HG02852 (cell line): ENCODE measurements around the gene LPP.
"Not testable (repeated sequence)": the region's sequence is repeated elsewhere in the genome, so short reads cannot be mapped to it uniquely, and the experiment has no call there.

Experiments
- ATAC-seq: cut with Tn5 transposase; IDR thresholded peaks from one replicate; pipeline ENCODE4 v1.9.1; 2021; ENCODE audit warnings: mild to moderate bottlenecking, moderate library complexity; ENCODE audit not compliant: unreplicated experiment

LPP gene

DNA sequence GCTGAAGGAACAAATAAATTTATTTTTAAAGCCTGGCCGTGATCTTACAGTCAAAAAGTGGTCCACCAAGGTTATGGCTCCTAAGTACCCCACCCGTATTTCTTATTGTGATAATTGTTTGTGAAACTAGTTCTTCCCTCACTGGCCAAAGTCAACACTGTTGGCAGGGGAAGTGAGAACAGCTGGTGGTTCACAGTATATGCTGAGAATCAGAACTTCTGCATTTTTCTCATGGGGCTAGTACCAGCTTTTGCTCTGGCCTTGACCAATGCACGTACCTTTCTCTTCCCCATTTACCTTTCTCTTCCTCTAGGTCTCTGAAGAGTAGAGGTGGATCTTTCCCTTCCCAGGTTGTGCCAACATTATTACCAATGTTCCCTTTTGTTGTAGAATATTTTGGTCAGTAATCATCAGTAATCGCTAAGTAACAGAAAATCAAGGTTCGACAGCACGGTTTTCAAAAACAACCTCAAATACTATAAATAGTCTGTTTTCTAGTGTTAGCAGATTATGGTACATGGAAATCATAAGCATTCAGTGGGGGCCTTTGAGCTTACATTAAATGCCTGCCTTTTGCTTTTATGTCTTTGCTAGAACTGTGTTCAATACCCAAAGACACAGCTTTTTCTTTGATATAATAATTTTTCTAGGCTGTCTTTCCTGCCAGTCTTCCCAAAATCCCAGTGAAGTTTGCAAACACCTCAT lies 268.0 kb downstream of the LPP start:
- ATAC-seq, result peak; percentile 99

DNA sequence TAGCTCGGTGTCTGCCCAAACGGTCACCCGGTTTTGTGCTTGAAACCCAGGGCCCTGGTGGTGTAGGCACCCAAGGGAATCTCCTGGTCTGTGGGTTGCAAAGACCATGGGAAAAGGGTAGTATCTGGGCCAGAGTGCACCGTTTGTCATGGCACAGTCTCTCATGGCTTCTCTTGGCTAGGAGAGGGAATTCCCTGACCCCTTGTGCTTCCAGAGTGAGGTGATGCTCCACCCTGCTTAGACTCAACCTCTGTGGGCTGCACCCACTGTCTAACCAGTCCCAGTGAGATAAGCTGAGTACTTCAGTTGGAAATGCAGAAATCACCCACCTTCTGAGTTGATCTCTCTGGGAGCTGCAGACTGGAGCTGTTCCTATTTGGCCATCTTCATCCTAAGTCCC lies 274.0 kb downstream of the LPP start:
- ATAC-seq, result not testable (repeated sequence)

DNA sequence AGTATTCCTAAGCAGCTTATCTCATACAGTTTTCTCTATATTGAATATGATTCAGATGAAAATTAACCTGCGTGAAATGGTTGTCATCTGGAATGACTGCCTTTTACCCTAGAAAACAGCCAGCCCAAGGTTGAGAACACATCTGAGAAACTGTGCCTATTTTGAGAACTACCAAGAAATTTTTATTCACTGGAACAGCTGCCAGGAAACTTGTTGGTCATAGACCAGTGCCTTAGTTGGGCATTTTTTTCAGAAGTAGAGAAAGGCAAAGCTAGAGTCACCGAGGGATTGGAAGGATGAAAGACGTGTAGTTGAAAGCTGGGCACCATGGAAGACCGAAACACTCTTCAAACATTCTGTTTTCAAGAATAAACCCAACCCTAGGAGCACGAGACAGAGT lies 277.1 kb downstream of the LPP start:
- ATAC-seq, result no peak

DNA sequence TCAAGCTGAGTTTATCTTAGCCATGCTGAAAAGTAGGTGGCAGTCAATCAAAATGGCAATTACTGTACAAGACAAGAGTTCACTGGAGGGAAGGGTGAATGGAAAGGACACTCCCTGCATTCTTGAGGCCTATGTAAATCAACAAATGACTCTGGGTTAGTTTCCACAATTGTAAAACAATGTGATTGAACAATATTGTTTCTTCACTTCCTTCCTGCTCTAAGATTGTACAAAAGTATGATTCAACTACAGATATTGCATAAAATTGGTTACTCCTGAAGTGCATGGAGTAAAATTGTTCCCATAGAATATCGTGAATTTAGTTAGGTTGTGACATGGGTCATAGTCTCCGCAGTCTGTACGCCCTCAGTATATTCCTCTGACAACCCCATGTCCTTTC lies 277.6 kb downstream of the LPP start:
- no peak for ATAC-seq

DNA sequence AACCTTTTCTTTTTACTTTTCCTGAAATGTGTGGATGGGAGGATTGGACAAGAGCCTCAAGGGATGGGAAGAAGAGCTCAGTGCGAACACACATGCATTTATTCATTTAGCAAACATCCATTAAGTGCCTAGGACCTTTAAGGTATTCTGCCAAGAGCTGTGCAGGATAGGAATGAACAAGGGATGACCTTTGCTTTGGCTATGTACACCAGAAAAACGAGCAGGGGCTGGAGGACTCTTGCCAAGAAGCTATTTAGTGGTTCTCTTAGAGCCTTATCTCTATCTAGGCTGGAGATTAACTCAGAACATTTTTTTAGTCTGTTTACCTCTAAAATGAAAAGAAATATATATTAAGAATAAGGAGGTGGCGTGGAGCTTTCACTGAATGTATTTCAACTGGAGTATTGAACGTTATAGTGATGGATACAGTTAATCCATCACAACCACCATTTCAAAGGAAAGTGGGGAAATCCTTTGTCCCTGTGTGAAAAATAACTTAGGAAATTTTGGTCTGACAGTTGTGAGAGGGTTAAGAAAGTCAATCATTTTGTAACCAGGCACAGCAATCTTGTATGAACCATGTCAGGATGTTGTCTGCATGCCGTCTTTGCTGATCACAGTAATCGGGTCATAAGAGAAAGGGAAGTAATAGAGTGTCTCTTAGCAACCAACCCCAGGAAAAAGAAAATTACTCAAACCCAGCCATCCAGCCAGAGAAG lies 279.0 kb downstream of the LPP start:
- ATAC-seq, result no peak

DNA sequence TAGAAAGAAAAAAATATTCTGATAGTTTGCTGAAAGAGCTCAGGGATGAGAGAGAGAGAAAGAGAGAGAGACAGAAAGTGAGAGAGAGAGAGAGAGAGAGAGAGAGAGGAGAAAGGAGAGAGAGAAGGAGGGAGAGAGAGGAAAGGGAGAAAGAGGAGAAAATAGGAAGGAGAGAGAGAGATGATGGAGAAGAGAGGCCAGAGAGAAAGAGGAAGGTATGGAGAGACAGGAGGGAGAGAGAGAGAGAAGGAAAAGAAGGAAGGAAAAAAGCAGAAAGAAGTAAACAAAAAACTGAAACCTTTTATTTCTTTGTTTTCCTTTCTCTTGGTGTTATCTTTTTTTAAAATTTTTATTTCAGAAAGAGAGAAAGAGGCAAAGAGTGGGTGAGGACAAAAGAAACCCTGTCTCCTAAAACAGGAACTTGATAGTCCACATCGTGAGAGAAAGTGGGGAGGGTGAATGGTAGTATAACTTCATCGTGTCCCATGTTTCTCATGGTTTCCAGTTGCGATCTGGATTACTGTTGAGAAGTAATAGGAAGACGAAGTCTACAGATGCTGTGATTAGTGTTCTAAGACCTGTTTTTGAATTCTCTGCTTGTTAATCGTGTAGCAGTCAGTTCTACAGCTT lies 279.7 kb downstream of the LPP start:
- ATAC-seq, result no peak

DNA sequence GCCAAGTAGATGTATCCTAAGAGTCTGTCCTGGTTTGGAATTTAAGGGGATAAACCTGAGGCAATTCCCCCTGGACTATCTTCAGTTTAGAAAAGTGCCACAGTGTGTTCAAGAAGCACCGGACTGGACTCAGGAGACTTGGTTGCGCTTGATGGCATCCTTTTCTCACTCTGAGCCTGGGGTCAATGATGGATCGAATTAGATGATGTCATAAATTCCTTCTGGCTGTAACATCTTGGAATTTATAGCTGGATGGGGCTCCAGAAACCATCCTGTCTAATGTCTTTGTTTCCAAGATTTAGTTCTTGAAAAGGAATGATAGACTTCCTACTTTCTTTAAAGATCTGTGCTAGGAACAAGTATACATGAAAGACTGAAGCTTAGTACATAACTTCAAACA lies 280.6 kb downstream of the LPP start:
- ATAC-seq, result no peak

DNA sequence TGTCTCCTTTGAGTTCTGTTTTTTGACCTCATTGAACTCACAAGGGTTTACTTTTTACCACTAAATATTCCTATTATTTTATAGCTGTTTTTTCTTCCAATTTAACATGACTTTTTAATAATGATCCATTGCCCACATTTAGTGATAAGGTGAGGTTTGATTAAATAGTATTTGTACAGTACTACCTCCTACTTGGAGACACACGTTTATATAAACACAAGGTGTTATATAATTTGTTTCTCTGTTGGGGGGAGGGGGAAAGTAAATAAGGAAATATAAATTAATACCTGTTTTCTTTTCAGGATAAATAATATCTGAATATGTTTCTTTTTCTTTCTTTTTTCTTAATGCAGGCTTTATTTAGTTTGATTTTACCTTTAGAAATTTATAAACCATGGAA lies 281.3 kb downstream of the LPP start:
- no peak for ATAC-seq

DNA sequence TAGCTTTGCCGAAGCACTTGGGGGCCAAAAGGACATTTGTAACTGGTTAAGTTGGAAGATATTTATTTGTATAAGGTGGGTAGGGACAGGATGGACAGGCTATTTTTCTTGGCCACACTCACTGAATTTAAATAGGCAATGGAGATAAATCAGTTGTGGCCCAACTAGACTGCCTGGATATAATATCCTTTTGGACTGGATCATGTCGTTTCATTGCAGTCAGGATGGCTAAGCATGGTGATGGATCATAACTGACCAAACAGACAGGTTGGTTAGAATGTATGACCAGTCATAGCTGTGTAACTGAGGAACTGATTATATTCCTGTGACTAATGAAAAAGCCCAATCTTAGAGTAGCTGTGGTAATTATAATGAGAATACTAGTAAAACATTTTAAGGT lies 284.0 kb downstream of the LPP start:
- ATAC-seq, result no peak

DNA sequence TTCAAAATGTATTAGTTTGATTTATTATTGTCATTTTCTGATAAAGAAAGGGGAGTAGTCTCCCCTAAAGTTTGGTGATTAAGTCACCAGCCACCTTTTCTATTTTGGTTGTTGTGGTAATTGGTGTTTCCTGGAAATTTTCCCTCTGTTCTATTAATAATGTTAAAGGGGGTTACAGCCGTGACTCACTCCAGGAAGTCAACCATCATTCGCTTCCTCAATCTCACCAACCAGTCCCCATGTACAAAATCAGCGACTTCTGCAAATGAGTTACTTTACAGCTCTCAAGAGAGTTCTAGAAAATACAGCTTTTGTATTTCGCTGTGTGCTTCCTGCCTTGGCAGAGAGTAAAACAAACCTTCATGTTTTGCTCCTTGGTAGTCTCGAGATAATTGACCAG lies 285.1 kb downstream of the LPP start:
- ATAC-seq, result peak; percentile 89

DNA sequence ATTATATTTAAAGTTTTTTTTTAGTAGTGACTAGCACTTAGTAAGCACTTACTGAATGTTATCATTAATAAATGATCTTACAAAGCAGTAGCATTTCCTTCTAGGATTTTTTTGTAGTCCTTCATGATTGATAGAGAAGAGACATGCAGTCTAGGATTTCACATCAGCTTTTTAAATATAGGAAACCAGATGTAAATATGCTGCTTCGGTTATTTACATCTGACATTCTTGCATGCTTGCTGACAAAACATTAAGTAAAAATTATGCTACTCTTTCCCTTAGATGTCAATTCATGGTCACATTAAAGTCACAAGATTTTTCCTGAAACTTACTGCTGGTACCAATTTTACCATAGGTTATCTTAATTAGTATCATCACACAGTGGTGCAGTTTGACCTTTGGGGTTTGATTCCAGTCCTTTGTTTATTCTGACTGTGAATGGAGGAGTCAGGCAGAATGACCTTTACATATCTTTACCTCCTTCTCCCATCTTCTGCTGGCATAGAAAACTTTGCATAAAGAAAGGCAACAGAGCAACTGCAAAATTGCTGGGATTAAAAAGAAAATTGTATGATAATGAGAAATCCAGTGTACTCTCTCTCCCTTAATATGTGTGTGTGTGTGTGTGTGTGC lies 286.5 kb downstream of the LPP start:
- ATAC-seq, result no peak

DNA sequence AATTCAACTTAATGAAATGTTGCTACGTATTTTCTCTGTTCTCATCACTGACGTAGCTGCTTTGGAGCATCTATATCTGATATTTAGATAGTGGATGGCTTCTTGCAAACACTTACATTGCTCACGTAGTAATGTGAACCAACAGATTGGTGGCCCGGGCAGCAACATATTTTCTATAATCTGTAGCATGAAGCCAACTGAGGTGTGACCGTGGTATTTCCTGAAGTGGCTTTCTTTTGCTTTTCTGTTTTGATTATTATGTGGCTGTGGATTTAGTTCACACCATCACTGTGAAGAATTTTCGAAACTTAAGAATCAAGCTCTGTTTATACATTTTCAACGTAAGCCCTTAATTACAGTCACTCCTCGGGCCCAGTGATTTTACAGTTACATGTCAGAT lies 288.5 kb downstream of the LPP start:
- no peak for ATAC-seq

DNA sequence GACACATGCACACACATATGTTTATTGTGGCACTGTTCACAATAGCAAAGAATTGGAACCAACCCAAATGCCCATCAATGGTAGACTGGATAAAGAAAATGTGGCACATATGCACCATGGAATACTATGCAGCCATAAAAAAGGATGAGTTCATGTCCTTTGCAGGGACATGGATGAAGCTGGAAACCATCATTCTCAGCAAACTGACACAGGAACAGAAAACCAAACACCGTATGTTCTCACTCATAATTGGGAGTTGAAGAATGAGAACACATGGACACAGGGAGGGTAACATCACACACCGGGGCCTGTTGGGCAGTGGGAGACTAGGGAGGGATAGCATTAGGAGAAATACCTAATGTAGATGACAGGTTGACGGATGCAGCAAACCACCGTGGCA lies 291.2 kb downstream of the LPP start:
- not testable (repeated sequence) for ATAC-seq

DNA sequence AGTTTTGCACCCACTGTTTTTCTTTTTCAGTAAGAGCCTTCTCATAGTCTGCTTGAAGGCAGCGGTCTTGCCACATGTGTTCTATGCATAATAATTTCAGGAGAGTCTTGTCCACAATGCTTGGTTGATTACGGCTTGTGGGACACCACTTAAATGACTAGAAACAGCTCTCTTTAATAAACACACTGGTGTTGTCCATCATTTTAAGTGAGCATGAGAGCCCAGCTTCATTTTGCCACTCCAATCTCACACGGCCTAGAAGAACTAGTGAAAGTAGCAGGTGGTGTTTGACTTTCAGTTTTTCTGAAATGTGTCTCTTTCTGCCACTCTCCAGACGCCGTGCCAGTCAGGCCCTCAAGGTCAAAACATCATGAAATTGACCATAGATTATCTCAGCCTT lies 292.1 kb downstream of the LPP start:
- ATAC-seq, result peak; percentile 49

DNA sequence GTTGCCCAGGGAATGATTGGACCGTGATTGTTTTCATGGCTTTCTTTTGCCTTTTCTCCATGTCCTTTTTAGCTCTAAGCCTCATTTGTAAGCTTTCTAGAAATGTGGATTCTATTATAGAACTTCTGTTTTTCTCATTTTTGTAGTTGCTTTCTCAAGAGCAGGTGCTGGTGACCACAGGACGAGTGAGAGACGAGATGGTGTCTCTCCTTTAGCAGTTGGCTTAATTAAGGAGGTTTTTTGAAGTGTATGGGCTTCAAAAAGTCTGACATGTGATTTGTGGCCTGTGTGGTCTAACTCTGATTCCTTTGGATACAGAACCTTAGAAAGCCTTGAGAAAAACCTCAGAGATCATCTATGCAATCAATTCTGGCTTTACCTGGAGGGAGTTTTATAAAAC lies 292.8 kb downstream of the LPP start:
- peak; percentile 79 for ATAC-seq

DNA sequence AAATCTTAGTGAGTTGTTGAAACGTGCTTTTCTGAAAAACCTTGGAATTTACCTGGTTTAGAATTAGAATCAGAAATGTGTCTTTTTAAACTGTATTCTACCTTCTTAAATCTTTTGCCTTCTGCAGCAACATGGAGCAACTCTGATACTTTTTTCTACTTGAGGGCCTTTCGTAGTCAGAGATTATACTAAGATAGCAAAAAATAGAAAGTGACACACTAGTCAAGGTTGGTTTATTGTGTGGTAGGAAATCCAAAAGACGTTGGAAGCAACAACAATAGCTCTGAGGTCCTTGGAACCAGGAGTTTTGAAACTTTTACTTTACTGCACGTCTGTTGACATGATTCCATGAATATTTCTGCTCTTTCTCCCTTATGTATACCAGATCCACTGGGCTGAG lies 294.9 kb downstream of the LPP start:
- no peak for ATAC-seq

DNA sequence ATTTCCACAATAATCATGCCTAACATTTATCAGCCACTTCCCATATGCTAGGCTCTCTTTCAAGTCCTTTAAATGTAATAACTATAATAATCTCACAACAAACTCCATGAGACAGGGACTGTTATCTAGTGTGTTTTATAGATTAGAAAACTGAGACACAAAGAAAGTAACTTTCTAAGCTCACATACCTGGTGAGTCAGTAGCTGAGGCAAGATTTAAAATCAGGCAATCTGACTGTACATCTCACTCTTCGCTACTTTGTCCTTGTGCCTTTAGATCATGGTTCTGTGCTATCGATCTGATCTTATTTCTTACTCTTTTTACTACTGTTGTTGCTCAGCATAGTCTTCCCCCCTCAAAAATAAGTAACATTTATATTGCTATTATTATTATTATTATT lies 295.5 kb downstream of the LPP start:
- no peak for ATAC-seq

DNA sequence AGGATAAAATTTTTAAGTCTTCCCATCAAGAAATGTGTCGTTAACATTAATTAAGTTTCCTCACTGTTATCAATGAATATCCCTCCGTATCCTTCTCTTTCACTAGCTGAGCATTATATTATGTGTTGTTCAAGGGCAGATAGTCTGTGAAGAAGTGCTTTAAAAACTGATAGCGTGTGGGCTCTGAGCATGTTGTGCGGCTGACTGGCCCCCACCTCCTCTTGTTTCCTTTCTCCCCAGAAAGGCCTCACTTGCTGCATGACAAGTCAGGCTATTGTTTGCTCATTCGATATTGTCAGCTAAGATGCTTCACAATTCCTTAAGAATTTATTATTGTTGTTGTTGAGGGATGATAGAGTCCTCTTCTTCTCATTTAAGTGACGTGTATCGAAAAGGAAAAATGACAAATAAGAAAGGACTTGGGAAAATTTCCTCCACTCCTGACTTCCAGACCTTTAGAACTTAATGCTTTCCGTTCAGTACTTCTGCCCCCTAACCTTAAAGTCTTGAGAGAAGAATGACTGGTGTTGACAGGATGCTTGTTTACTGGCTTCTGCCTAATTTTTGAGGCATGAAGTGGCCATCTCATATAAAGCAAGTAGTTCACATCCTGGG lies 298.3 kb downstream of the LPP start:
- no peak for ATAC-seq

DNA sequence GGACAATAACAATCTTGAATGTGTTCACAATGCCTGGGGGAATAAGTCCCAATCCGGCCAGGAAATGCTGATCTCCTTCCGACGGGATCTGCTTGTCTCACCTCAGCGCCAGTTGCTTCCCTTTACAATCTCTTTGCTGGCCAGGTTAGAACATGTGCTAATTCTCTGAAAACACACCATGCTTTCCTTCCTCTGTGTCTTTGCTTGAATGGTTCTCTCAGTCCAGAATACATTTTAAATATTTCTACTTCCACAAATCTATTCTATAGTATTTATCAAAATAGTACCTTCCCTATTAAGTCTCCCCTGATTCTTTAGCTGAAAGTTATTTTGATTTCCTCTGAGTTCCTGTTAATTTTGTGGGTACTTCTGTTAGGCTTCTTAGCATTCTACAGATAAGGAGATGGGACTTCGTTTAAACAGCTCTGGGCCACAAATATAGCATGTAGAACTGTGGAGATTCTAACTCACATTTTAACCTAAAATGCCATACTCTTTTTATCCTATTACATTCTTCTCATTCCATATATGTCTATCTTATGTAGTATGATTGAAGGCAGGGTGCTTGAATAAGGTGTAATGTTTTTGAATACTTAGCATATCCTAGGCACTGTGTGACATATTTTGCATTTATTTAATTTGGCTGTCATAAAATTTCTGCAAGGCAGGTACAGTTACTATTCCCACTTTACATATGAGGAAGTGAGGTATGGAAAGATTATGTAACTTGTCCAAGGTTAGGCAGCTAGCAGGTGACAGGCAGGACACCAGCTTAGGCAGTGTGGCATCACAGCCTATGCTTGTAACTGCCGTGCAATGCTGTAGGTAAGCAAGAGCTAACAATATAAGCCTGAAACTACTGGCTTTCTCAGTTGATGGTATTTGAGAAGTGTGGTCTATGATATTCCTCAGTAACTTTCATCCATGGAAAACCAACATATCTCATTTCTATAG lies 299.8 kb downstream of the LPP start:
- ATAC-seq, result no peak

DNA sequence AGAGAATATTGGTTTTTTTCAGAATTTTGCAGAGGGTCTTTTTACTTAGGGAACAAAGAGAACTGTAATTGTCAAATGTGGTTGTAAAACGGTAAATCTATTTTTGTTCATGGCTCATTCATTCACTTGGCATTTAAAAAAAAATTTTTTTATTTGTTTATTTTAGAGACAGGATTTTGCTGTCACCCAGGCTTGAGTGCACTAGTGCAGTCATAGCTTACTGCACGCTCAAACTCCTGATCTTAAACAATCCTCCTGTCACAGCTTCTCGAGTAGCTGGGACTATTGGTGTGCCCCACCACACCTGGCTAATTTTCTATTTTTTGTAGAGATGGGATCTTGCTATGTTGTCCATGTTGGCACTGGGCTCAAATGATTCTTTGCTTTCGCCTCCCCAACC lies 301.8 kb downstream of the LPP start:
- ATAC-seq, result no peak
